HepG2 (cell line): ENCODE measurements around the gene SH3GLB2. TPM values are rescaled to one million over a fixed set of nuclear protein-coding genes. Genes with fewer than 3 reads are reported as not detected.

Experiments used
- ATAC-seq: fragments of 200-7000 bp; cut with Tn5 transposase; 3 replicates; pipeline ENCODE4 v1.9.1; 2020; ENCODE audit warnings: mild to moderate bottlenecking, moderate library complexity
- BruUV-seq: library from RNA; stranded (reverse); fragments of 400-500 nt; replicated peaks from 2 replicates; lab custom pipeline; 2021; lab: Mats Ljungman, UMichigan
- CTCF ChIA-PET: fragments of 300-600 bp; formaldehyde crosslinking; extraction: SDS; loops from one replicate; lab custom pipeline; 2021; ENCODE audit warnings: low total read pairs, inconsistent platforms, low intra/inter-chr PET ratio; lab: Yijun Ruan, JAX
- POLR2A ChIA-PET: fragments of 350-600 bp; sonication (Branson Sonifier 250); formaldehyde crosslinking; loops from one replicate; lab custom pipeline; 2020; ENCODE audit warnings: antibody characterized with exemption, inconsistent platforms; lab: Yijun Ruan, JAX
- DNase-seq: peaks from one replicate; pipeline ENCODE4 v3.0.0-alpha.2; 2015; ENCODE audit warnings: low spot score
- FAIRE-seq: peaks from 3 replicates; lab custom pipeline; 2011; peaks lifted over from hg19 to GRCh38; lab: Jason Lieb, UNC
- H2AFZ ChIP-seq: one replicate; pipeline ENCODE4 v1.6.1; 2011; ENCODE audit warnings: low read length, inconsistent platforms
- H3K27ac ChIP-seq: fragments of 300-600 bp; 3 replicates; pipeline ENCODE4 v1.8.0; 2011; ENCODE audit warnings: mixed run types, mild to moderate bottlenecking, mixed read lengths, low read length, inconsistent platforms; ENCODE audit not compliant: insufficient read depth; ENCODE audit errors: extremely low read length
- H3K27me3 ChIP-seq, 2 experiments: fragments of 200-600 bp in 1 of 2; 2 replicates in 1 of 2; 3 replicates in 1 of 2; pipeline versions ENCODE4 v1.6.0 to v1.8.0; 2011; ENCODE audit warnings: low read length in 2 of 2, mild to moderate bottlenecking in 2 of 2, moderate library complexity in 2 of 2, inconsistent platforms in 1 of 2; ENCODE audit not compliant: insufficient read depth in 2 of 2, control insufficient read depth in 1 of 2
- H3K36me3 ChIP-seq, 2 experiments: fragments of 200-600 bp in 1 of 2; replicated peaks in 1 of 2; 2 replicates in 1 of 2; 3 replicates in 1 of 2; pipeline versions ENCODE4 v1.5.1 to v1.8.0; 2011; ENCODE audit warnings: low read length in 2 of 2, inconsistent platforms in 1 of 2; ENCODE audit not compliant: insufficient read depth in 2 of 2, control insufficient read depth in 1 of 2
- H3K4me1 ChIP-seq: 2 replicates; pipeline ENCODE4 v1.5.1; 2012; ENCODE audit warnings: low read length, inconsistent platforms; ENCODE audit not compliant: insufficient read depth
- H3K4me2 ChIP-seq: 2 replicates; pipeline ENCODE4 v1.6.0; 2011; ENCODE audit warnings: low read depth, low read length, inconsistent platforms
- H3K4me3 ChIP-seq, 3 experiments: fragments of 200-600 bp in 1 of 3; sonication (generic), shearing (Covaris generic) in 1 of 3; replicated peaks in 1 of 3; 2 replicates each; pipeline ENCODE4 v1.5.1; 2011 to 2016; ENCODE audit warnings: low read length in 3 of 3, inconsistent platforms in 2 of 3, low read depth in 2 of 3, mild to moderate bottlenecking in 2 of 3, control low read depth in 1 of 3, mixed read lengths in 1 of 3; ENCODE audit not compliant: insufficient read depth in 1 of 3
- H3K79me2 ChIP-seq: one replicate; pipeline ENCODE4 v1.6.1; 2011; ENCODE audit warnings: low read length, inconsistent platforms; ENCODE audit not compliant: insufficient read depth
- H3K9ac ChIP-seq: 2 replicates; pipeline ENCODE4 v1.6.0; 2011; ENCODE audit warnings: mild to moderate bottlenecking, low read depth, low read length, inconsistent platforms; ENCODE audit not compliant: insufficient read depth
- H3K9me3 ChIP-seq: 2 replicates; pipeline ENCODE4 v1.5.1; 2012; ENCODE audit warnings: mild to moderate bottlenecking, low read length
- H4K20me1 ChIP-seq: 2 replicates; pipeline ENCODE4 v1.6.0; 2011; ENCODE audit warnings: inconsistent platforms, mild to moderate bottlenecking, low read length, moderate library complexity; ENCODE audit not compliant: insufficient read depth
- IKZF1 ChIP-seq: fragments of 450-650 bp; IDR thresholded peaks from 2 replicates; pipeline ENCODE4 v1.7.1; 2016
- KMT2A ChIP-seq: sonication (generic); formaldehyde crosslinking; IDR thresholded peaks from 2 replicates; pipeline ENCODE4 v1.4.0; 2020; ENCODE audit warnings: missing genetic modification reagents
- SUZ12 ChIP-seq: fragments of 150-350 bp; IDR thresholded peaks from 2 replicates; pipeline ENCODE4 v1.6.1; 2014; ENCODE audit warnings: low read depth, low read length
- ZBTB3 ChIP-seq: sonication (generic); formaldehyde crosslinking; IDR thresholded peaks from 2 replicates; pipeline ENCODE4 v1.4.0; 2020; ENCODE audit warnings: low read depth, mild to moderate bottlenecking, moderate library complexity, missing genetic modification reagents, borderline replicate concordance
- ZBTB8A ChIP-seq: sonication (generic); formaldehyde crosslinking; IDR thresholded peaks from 2 replicates; pipeline ENCODE4 v1.4.0; 2020; ENCODE audit warnings: mild to moderate bottlenecking, low read depth, missing genetic modification reagents, borderline replicate concordance
- WGBS: methylation state at CpG from one replicate; pipeline ENCODE4 v1.1.6; 2017; ENCODE audit warnings: low lambda C conversion rate; 5-methylcytosine and 5-hydroxymethylcytosine counted together
- in situ Hi-C: cut with HindIII; loops from 2 replicates; pipeline ENCODE4 v1.10.0; 2017; ENCODE audit warnings: low pct_unique_long_range_greater_than_20kb; ENCODE audit not compliant: extremely low pct_ligation_motif_present
- intact Hi-C: fragments of 100-400 bp; cut with micrococcal nuclease; formaldehyde crosslinking; loops from one replicate; pipeline ENCODE4 v1.10.0; 2022; ENCODE audit not compliant: unreplicated experiment
- polyA plus RNA-seq, 8 experiments: library from polyadenylated mRNA; depleted of rRNA in 3 of 8; stranded (reverse) in 7 of 8; unstranded in 1 of 8; fragments of >200 nt; fragmentation: Illumina TruSeq in 4 of 8; extraction: Trizol in 4 of 8; gene quantifications; 2 replicates each; pipeline versions ENCODE4 v1.2.1 to v1.2.3, GENCODE V29; 2011 to 2016; ENCODE audit warnings: low read depth in 4 of 8, missing spikeins in 1 of 8, mixed read lengths in 1 of 8; ENCODE audit not compliant: insufficient read depth in 1 of 8
- total RNA-seq, 5 experiments: library from RNA; depleted of rRNA; stranded (reverse); fragments of >200 nt; fragmentation: Illumina TruSeq; extraction: Trizol; gene quantifications; 2 replicates each; pipeline ENCODE4 v1.2.3, GENCODE V29; 2016; ENCODE audit warnings: low read depth in 1 of 5
- TF ChIP-seq, protein P1 (sequence below): IDR thresholded peaks from 2 replicates; pipeline ENCODE4 v1.6.1; 2016; ENCODE audit warnings: low read depth
- TF ChIP-seq, protein P2 (sequence below): sonication (generic); formaldehyde crosslinking; IDR thresholded peaks from 2 replicates; pipeline ENCODE4 v1.8.0; 2022; ENCODE audit warnings: missing genetic modification reagents, low read depth, mild to moderate bottlenecking, borderline replicate concordance
- TF ChIP-seq, protein P3 (sequence below): sonication (generic); formaldehyde crosslinking; IDR thresholded peaks from 2 replicates; pipeline ENCODE4 v1.4.0; 2020; ENCODE audit warnings: mild to moderate bottlenecking, missing genetic modification reagents
- TF ChIP-seq, protein P4 (sequence below): sonication (generic); formaldehyde crosslinking; IDR thresholded peaks from 2 replicates; pipeline ENCODE4; 2020; ENCODE audit warnings: missing genetic modification reagents, mild to moderate bottlenecking, borderline replicate concordance

Gene SH3GLB2
- total and polyA plus RNA-seq, 2 of the 13 experiments (the other 11 are each of a cell fraction or from before 2014, with no cell fraction given) = 24.0 to 40.6 TPM

DNA sequence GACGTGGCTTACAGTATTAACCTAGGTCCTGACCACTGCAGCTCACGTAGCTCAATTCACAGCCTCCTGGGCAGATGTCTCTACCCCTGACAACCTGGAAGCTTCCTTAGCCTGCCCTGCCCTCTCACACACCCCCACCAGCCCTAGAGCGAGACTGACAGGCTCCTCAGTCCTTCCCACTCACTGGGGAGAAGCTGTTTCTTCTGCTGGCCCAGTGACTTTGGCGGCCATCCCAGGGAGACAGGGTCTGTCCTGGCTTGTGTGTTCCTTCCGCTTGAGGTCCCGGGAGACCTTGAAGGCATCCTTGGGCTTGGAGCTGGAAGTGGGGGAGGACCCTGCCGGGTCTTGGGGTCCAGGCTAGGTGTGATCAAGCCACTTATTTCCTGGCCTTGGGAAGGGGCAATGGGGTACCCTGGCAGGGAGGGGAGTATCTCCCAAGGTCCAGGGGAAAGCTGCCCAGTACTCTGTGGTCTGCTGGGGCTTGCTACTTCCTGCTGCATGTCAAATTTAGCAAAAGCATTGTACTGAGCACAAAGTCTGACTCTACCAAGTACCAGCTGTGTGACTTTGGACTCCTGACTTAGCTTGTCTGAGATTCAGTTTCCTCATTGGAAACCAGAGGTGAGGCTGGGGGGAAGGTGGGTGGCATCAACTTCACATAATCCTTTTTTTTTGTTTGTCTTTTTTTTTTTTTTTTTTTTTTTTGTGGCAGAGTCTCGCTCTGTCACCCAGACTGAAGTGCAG is 10.2 kb upstream of the SH3GLB2 start:
- Histone ChIP-seq H3K79me2 (peaks cover 6% of the 10 kb centered on the region), H3K27me3 (no peaks in the 10 kb centered on the region; a peak in 1 of 5 replicates), H3K4me3 (peak overlapping the region; percentile 37 to 97 (median 73)), H3K4me2 (peak overlapping the region; percentile 94), H3K9me3 (no peaks in the 10 kb centered on the region), H4K20me1 (no peaks in the 10 kb centered on the region), H3K9ac (peak overlapping the region; percentile 67; the same call in 1 of the 2 replicates), H2AFZ (no peak overlapping the region), H3K36me3 (peaks cover 3 to 14% of the 10 kb centered on the region in 2 experiments; a peak in 4 of 5 replicates), H3K27ac (peak overlapping the region; percentile 44), H3K4me1 (peaks cover 27% of the 10 kb centered on the region)
- DNase-seq (peak; percentile 62), FAIRE-seq (peak; percentile 72), ATAC-seq (peak; percentile 38)
- CTCF ChIA-PET = no interaction called here
- POLR2A ChIA-PET = interaction anchor here (1.0 to 2.5 kb wide), 3 partner anchors 10 to 220 kb away, joined by 3 to 13 read pairs (median 6); partner anchors contain the start of genes DOLPP1, ENDOG and SH3GLB2
- BruUV-seq = no TSS peak
- 19% methylated on average over 3 of the region's 8 CpGs for whole genome bisulfite sequencing
- in situ Hi-C loops = no loop called here
- intact Hi-C loops = loop anchor here (5.0 kb wide), 1 partner anchor 44 kb away; the partner anchor contains the start of gene DOLPP1
- TF ChIP-seq, protein P1, sequence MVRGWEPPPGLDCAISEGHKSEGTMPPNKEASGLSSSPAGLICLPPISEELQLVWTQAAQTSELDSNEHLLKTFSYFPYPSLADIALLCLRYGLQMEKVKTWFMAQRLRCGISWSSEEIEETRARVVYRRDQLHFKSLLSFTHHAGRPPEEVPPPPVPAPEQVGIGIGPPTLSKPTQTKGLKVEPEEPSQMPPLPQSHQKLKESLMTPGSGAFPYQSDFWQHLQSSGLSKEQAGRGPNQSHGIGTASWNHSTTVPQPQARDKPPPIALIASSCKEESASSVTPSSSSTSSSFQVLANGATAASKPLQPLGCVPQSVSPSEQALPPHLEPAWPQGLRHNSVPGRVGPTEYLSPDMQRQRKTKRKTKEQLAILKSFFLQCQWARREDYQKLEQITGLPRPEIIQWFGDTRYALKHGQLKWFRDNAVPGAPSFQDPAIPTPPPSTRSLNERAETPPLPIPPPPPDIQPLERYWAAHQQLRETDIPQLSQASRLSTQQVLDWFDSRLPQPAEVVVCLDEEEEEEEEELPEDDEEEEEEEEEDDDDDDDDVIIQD (CRISPR knock-in tag) = no peak
- TF ChIP-seq, protein P2, sequence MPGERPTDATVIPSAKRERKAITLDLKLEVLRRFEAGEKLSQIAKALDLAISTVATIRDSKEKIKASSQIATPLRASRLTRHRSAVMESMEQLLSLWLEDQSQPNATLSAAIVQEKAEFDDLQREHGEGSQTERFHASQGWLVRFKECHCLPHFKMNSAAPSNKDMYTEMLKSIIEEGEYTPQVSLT = no peak
- TF ChIP-seq SUZ12 (no peak), IKZF1 (no peak), KMT2A (CRISPR knock-in tag) (no peak), ZBTB8A (no peak), ZBTB3 (CRISPR knock-in tag) (no peak)
- TF ChIP-seq, protein P3, sequence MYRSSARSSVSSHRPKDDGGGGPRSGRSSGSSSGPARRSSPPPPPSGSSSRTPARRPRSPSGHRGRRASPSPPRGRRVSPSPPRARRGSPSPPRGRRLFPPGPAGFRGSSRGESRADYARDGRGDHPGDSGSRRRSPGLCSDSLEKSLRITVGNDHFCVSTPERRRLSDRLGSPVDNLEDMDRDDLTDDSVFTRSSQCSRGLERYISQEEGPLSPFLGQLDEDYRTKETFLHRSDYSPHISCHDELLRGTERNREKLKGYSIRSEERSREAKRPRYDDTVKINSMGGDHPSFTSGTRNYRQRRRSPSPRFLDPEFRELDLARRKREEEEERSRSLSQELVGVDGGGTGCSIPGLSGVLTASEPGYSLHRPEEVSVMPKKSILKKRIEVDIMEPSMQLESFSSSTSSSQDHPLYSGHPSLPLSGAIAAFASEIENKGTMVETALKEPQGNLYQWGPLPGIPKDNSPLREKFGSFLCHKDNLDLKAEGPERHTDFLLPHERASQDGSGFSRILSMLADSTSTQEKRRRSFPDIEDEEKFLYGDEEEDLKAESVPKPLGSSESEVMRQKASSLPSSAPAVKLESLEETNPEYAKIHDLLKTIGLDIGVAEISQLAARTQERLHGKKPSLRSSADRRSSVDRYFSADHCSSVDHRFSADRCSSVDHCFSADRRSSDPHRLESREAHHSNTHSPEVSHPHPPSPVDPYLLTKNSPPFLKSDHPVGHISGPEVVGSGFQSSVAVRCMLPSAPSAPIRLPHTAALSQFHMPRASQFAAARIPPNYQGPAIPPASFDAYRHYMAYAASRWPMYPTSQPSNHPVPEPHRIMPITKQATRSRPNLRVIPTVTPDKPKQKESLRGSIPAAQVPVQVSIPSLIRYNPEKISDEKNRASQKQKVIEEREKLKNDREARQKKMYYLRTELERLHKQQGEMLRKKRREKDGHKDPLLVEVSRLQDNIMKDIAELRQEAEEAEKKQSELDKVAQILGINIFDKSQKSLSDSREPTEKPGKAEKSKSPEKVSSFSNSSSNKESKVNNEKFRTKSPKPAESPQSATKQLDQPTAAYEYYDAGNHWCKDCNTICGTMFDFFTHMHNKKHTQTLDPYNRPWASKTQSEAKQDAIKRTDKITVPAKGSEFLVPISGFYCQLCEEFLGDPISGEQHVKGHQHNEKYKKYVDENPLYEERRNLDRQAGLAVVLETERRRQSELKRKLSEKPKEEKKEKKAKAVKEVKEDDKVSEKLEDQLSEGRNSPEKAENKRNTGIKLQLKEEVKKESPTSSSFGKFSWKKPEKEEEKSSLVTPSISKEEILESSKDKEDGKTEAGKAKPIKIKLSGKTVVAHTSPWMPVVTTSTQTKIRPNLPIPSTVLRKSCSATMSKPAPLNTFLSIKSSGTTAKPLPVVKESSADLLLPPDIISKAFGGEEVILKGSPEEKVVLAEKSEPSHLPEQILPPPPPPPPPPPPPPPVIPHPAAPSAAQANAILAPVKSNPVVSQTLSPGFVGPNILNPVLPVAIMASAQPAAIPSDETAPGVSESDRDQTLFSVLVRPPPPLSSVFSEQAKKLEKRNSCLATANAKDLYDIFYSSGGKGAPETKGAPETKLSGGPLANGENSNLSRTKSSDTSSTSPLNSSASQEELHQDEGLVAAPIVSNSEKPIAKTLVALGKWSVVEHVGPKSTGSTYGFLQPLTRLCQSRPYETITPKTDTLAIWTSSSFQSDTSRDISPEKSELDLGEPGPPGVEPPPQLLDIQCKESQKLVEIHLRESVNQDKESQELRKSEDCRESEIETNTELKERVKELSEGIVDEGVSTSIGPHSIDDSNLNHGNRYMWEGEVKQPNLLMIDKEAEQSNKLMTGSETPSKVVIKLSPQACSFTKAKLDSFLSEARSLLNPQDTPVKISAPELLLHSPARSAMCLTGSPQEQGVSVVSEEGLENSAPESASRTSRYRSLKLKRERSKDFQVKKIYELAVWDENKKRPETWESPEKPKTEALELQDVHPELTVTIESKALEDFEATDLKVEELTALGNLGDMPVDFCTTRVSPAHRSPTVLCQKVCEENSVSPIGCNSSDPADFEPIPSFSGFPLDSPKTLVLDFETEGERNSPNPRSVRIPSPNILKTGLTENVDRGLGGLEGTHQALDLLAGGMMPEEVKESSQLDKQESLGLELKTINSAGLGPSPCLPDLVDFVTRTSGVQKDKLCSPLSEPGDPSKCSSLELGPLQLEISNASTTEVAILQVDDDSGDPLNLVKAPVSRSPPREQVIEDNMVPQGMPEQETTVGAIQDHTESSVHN = no peak
- TF ChIP-seq, protein P4, sequence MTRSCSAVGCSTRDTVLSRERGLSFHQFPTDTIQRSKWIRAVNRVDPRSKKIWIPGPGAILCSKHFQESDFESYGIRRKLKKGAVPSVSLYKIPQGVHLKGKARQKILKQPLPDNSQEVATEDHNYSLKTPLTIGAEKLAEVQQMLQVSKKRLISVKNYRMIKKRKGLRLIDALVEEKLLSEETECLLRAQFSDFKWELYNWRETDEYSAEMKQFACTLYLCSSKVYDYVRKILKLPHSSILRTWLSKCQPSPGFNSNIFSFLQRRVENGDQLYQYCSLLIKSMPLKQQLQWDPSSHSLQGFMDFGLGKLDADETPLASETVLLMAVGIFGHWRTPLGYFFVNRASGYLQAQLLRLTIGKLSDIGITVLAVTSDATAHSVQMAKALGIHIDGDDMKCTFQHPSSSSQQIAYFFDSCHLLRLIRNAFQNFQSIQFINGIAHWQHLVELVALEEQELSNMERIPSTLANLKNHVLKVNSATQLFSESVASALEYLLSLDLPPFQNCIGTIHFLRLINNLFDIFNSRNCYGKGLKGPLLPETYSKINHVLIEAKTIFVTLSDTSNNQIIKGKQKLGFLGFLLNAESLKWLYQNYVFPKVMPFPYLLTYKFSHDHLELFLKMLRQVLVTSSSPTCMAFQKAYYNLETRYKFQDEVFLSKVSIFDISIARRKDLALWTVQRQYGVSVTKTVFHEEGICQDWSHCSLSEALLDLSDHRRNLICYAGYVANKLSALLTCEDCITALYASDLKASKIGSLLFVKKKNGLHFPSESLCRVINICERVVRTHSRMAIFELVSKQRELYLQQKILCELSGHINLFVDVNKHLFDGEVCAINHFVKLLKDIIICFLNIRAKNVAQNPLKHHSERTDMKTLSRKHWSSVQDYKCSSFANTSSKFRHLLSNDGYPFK = peak; percentile 22; the same call in 1 of the 2 replicates
